Activated CD4-positive, alpha-beta T cell treated with anti-CD3 and anti-CD28 coated beads, Interleukin-2, amount 50 U/mL, for 48 hours (primary cell): ENCODE results near the gene ATOSB.
A peak's percentile ranks its signal among the peaks of the same experiment; 100 is the strongest.
"Not testable (repeated sequence)": the region's sequence is repeated elsewhere in the genome, so short reads cannot be mapped to it uniquely, and the experiment has no call there.

Experiments used
- DNase-seq, 2 experiments: peaks; one replicate each; pipeline ENCODE4 v3.0.0-alpha.2; 2020

Gene ATOSB, protein sequence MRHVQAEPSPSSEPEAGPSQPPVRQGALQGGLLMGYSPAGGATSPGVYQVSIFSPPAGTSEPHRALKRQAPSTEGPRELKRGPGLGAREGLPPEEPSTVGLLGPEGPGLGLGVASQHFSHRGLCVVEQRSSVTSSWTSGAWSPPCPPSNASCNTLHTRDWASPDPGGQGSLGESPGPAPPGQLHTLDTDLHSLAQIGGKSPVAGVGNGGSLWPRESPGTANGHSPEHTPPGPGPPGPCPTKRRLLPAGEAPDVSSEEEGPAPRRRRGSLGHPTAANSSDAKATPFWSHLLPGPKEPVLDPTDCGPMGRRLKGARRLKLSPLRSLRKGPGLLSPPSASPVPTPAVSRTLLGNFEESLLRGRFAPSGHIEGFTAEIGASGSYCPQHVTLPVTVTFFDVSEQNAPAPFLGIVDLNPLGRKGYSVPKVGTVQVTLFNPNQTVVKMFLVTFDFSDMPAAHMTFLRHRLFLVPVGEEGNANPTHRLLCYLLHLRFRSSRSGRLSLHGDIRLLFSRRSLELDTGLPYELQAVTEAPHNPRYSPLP

DNA sequence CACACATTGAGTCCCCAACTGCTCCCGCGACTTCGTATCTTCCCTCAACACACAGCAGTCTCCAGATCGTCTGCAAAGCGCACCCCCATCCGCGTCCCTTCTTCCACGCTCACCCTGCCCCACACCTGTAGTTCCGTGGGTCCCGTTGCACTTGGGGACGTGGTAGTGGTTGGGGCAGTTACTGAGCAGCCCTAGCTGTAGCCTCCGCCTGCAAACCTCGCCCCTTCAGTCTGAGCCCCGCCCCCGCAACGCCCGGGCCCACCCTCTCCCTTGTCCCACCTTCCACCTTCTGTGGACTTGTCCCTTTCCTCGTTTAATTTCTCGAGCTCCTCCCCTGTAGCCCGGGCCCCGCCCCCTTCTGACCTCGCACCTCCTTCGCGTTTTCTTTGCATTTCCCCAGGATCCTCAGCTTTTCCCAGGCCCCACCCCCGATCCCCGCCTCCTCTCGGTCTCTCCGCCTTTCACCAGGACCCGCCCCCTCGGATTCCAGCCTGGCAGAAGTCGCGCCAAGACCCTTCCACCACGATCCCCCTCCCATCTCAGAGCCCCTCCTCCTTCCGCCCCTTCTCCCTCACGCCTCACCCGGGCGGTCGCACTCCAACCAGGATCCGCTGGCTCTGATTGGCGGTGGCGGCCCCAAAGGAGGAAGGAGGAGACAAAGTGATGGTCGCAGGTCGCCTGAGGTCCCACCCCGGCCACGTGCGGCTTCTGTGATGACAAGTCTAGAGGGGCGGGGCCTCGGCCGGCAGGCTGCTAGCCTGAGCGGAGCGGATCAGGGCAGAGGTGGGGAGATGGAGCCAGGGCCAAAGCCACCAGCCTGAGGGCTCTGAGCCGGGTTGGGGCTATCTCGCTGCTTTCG lies at the start of gene ATOSB:
TSS of gene ATOSB (minus strand) at position 183 of the 859 bp plus-strand sequence. CDS start 7,588 bp downstream, outside the sequence.
- DNase-seq, result peak; percentile 95

DNA sequence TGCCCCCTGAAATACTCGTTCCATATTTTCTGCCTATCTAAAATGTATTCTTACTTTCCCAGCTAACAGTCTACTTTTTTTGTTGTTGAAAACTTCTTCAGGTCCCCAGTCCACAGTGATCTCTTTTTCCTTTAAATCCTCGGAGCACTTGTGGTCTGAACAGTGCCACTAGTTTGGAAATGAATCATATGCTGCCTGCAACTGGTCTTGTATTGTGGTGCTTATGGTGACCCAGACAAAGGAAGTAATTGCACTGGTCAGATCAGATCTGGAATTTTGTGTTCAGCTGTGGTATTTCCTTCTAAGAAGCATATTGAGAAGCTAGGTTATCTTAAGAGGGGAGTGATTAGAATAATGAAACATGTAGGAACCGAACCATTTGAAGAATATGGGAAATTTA lies 49.0 kb upstream of the ATOSB start:
- DNase-seq, result no peak

DNA sequence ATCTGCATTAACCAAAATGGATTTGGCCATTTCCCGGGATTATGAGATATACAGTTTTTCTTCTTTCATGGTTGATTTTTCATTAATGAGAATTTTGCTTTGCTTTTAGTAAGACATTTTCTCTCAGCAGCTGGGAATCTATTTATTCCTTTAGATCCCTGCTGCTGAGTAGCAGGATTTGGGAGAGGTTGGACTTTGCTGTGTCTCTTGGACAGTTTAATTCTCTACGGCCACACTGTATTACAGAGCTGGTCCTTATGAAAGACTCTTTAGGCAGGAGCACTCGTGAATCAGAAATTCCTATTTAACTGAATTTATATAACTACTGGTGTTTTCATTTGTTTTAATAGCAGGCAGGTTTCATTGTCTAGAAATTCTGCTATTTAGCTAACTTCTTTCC lies 47.8 kb upstream of the ATOSB start:
- DNase-seq, result no peak

DNA sequence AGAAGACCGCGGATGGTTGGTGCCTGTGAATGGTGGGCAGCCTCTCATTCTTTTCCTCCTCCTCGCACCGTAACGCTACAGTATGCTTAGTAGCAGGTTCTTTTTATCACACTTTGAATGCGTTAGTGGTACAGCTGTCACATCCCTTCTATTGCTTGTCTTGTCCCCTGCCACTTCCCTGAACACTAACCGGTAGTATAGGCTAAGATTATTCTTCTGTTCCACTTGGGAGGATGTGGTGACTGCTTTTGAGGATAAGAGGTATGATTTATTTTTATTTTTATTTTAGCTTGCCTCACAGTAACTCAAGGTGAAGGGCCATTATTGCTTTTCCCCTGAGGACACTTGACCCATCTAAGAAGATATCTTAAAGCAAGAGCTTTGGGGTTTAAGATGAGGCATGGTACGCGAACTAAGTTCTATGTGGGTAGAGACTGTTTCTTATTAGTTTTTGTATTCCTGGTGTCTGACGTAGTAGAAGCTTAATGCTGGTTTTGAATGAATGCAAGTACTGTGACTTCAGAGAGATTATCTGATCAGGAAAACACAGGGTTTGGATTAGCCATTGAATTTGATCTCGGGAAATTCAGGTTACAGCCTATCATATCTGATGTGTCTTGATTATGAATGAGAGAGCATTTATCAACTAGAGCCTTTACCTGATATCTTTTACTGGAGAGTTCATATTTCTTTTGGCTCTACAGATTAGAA lies 47.1 kb upstream of the ATOSB start:
- DNase-seq, result no peak

DNA sequence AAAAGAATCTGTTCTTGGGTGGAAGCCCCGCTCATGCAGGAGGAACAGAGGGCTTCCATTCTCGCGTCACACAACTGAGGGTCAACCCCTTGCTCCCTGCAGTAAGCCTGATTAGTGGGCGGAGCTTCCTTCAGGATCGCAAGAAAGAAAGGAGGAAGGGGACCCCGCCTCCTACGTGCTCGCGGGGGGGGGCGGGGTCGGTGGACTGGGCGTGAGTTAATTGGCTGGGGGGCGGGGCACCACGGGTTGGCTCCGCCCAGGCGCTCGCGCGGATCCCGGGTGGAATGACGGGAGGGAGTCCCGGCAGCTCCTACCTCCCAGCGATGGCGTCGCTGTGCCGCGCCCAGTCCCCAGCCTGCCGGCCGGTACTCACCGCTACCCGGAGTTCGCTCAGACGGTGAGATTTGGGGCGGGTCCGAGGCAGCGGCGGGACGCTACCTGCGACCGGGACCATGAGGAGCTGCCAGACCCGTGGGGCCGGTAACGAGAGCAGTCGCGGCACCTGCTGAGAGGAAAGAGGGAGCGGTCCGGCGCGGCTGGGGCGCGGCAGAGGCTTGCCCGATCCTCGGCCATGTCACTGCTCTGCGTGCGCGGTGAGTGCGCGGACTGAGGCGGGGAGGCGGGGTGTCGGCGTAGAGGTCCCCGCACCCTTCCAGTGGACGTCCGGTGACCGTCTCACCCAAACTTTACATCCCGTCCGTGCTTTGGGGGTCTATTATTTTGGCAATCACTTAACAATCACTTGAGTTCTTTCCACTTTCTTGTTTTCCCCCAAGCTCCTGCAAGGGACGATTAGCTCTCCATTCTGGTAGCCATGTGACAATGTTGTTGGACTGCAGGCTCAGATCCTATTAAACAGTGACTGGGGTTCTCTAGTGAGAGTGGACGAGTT lies 46.3 kb upstream of the ATOSB start, which contains the start of gene UNC13B:
TSS of gene UNC13B (plus strand) at position 297 of the 892 bp plus-strand sequence. CDS start at position 572, 275 bp downstream.
- peak; percentile 81 to 85 for DNase-seq

DNA sequence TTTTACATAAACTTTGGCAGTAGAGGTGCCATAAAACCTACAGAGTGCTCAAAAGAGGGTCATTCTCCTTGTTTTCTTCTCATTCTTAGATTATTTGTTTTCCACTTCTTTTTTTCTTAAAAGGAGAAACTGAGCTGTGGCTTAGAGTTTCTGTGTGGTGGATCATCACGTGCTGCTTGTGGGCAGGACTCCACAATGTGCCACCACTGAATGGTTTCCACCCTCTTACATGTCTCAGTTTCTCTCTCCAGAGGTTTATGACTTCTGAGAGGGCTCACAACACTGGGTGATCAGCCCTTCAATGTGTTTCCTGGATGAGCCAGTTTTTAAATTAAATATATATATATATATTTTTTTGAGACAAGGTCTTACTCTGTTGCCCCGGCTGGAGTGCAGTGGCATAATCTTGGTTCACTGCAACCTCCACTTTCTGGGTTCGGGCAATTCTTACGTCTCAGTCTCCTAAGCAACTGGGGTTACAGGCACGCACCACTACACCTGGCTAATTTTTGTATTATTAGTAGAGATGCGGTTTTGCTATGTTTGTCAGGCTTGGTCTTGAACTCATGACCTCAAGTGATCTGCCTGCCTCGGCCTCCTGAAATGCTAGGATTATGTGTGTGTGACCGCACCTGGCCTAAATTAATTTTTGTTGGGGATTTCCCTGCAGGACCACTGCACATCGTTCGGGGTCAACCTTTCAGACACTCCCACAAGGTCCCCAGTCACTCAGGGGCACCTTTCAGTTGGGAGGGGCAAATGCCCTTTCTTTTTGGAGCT lies 43.0 kb upstream of the ATOSB start:
- no peak for DNase-seq

DNA sequence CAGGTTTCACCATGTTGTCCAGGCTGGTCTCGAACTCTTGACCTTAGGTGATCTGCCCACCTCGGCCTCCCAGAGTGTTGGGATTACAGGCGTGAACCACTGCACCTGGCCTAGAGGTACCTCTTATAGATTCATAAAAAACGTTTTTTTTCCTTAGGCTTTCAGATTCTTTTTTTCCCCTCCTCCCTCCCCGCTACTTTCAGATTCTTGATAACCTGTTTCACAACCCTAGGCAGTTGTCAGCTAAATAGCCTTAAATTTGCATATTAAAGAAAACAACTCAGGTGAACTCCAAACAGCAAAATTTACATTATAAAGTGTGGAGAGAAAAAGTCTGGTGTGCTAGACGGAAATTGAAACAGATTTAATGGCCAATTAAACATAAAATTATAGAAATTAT lies 42.2 kb upstream of the ATOSB start:
- DNase-seq, result not testable (repeated sequence)

DNA sequence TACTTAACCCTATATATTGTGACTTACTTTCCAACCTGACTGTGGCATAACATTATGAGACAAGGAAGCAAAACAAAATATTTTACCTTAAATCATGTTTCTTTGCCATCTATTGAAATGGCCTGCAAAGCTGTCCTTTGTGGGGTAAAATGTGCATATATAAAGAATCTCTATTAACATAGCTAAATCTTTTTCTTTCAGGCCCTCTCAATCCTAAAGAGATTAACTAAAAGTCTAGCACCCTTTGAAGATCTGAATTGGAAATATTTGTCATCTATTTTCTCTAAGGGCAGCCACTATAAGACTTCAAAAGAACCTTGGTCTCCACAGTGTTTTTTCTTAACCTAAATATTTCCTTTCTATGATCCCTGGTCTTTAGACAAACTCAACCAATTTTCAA lies 41.1 kb upstream of the ATOSB start:
- no peak for DNase-seq

DNA sequence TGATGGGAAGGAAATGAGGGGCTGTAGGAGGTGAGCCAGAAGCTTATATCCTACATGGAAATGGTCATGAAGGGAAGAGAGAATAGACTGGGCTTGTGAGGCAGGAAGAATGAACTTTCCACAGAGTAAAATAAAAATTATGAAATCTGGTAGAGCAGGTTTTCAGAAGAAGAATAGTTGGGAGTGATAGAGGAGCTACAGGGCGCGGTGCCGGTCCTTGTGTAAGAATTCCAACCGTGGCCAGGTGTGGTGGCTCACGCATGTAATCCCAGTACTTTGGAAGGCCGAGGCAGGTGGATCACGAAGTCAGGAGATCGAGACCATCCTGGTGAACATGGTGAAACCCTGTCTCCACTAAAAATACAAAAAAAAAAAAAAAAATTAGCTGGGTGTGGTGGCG lies 37.3 kb upstream of the ATOSB start:
- no peak for DNase-seq

DNA sequence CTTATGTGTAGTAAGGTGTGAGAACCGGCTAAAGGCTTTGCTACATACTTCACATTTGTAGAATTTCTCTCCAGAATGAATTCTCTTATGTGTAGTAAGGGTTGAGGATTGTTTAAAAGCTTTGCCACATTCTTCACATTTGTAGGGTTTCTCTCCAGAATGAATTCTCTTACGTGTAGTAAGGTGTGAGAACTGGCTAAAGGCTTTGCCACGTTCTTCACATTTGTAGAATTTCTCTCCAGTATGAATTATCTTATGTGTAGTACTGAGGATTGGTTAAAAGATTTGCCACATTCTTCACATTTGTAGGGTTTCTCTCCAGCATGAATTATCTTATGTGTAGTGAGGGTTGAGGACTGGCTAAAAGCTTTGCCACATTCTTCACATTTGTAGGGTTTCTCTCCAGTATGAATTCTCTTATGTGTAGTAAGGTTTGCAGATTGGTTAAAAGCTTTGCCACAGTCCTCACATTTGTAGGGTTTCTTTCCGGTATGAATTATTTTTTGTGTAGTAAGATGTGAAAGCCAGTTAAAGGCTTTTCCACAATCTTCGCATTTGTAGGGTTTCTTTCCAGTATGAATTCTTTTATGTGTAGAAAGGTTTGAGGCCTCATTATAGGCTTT lies 32.4 kb upstream of the ATOSB start:
- DNase-seq, result not testable (repeated sequence)

DNA sequence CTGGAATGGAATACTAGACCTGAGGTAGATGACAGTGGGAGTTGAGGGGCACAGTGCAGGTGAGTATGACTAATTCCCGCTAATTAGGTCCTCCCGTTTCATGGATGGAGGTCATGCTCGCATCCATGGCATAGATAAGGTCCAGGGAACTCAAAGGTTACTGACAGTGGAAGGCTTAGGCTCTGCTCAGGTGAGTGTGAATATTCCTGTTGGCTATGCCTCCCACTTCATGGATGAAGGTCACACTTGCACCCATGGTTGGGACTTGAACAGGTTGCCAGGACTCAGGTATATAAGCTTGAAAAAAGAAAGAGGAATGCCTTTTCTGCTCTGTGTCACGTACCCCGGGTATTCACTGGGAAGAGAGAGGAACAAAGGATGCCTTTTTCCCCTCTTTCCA lies 26.4 kb upstream of the ATOSB start:
- DNase-seq, result no peak

DNA sequence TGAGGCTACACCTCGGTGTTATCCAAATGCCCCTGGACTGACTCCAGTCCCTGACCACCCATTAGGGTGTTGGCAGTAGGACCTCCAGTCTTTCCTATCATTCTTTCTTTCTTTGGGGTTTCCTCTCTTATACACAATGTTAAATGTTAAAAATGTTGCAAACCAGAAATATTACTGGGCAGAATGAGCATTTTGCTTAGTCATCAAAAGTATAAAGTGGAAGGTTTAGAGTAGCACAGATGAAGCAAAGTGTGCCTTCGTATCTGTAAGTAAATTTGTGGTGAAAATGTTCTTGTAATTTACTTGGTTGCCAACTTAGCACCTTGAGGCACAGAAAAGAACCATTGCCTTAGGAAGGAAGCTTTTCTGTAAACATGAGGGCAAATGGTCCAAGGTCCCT lies 24.4 kb upstream of the ATOSB start:
- DNase-seq, result no peak

DNA sequence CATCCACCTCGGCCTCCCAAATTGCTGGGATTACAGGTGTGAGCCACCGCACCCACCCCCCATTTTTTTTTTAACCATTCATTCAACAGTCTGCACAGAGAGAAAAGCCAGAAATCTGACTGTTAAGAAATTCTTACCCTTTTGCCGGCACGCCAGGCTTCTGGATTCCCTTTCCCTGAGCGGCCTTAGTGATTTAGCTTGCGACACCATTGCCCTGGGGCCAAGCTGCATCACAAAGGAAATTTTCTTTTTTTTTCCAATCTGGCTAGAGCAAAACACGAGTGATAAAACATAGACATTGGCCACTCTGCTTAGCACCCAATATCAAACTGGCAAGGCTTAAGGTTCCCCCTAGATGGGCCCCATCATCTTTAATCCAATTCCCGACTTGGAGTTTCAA lies 21.2 kb upstream of the ATOSB start:
- no peak for DNase-seq

DNA sequence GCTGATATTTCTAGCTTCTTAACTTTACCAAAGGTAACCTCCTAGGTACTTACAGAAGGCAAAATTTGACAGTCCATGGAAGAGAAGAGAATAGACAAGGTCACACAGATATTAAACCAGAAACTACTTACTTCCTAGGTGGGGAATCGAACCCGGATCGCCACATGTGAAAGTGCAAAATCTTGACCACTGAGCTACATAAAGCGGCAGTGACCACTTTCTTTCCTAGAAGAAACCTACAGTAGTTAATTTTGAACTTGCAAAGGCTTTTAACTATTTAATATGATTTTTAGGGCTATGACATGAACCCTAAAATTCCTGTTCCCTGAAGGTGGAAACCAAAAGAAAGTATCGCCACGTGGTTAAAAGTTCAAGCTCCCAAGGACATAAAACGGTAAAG lies 20.3 kb upstream of the ATOSB start:
- DNase-seq, result no peak

DNA sequence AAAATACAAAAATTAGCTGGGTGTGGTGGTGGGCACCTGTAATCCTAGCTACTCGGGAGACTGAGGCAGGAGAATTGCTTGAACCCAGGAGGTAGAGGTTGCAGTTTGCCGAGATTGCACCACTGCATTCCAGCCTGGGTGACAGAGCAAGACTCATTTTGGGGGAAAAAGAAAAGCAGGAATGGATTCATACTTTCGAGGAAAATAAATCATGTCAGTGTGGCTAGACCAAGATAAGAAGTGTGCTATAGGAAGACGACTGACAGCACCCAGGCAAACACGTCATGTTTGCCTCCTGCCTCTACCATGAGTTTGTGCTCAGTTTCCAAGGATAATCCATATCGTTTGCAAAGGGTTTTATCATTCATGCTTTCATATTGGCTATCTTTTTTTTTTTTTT lies 19.3 kb upstream of the ATOSB start:
- DNase-seq, result no peak

DNA sequence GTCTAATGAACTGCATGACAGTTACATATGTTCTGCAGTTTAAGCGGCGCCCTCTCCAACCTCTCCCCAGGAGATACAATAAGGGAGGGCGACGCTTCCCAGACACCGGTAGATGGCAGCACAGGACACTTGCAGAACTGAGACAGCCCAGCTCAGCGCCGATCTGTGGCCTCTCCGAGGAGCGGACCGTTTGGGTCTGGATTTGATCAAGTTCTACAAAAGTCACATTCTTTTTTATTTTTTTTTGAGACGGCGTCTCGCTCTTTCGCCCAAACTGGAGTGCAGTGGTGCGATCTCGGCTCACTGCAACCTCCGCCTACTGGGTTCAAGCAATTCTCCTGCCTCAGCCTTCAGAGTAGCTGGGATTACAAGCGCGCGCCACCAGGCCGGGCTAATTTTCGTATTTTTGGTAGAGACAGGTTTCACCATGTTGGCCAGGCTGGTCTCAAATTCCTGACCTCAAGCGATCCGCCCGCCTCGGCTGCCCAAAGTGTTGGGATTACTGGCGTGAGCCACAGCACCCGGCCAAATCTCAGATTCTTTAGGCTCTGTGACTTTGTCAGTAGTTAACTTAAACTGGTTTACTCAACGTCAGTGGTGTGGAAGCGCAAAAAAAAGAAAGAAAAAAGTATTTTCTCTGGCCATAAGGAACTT lies 1.4 kb upstream of the ATOSB start:
- DNase-seq, result peak; percentile 78 to 87

DNA sequence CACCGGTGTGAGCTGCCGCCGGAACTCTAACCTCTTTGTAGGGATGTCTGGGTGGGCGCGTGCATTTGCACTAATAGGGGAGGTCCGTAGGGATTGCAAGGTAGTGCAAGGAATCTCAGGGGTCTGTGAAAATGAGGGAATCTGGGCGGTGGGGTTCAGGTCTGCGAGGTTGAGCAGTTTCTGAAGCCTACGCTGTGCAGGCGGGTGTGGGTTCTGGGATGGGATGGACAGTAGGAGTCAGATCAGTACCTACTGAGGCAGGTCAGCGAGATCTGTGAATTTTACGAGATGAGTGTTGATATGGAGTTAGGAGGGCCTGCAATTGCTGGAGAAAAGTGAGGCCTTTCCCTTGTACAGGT lies 856 bp upstream of the ATOSB start:
- DNase-seq, result no peak

DNA sequence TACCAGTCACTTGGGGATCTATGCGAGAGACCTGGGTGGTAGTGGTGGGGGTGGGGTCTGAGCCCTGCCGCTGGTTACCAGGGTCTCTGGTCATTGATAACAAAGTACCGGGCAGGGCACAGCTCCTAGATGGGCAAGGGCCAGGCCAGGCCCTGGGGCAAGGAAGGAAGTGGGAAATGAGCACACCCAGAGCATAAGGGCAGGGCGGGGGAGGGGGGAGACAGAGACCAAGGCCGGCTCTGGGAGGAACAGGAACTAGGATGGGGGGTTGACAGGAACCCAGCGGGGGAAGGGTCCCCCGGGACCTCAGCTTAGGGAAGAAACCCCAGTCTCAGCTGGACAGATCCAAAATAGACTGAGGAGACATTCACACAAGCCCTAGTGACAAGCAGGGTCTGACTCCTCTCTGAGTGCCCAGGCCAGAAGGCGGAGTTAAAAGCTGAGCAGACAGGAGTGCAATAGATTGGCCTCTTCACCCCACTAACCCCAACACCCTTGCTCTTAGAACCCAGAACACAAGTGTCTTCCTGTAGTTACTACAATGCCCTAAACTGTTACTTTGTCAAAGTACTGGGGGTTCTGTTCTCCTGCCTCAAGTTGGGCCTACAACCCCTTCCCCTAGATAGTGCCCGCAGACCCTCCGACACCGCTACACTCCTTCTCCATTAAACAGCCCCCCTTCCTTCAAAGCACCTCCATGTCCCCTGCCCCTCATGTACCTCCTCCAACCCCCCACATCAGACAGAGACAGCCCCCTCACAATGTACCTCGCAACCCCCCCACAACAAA lies 628 bp downstream of the ATOSB start:
- DNase-seq, result peak; percentile 35 to 51
